H9 (cell line): Measurements from ENCODE around the gene ARHGDIA. TPM values are rescaled to one million over a fixed set of nuclear protein-coding genes. Genes with fewer than 3 reads are reported as not detected.

Experiments used
- DNase-seq: peaks from one replicate; pipeline ENCODE4 v3.0.0-alpha.2; 2017
- H2AFZ ChIP-seq: one replicate; pipeline ENCODE4 v1.6.1; 2013; ENCODE audit warnings: mild to moderate bottlenecking, low read length, control low read depth, moderate library complexity
- H2AK5ac ChIP-seq: 2 replicates; pipeline ENCODE4 v1.6.1; 2013; ENCODE audit warnings: low read length, control low read depth, mixed read lengths; ENCODE audit not compliant: insufficient read length
- H2BK120ac ChIP-seq: one replicate; pipeline ENCODE4 v1.6.1; 2013; ENCODE audit warnings: low read depth, mild to moderate bottlenecking, low read length, control low read depth, inconsistent platforms; ENCODE audit not compliant: poor library complexity, severe bottlenecking
- H2BK12ac ChIP-seq: 2 replicates; pipeline ENCODE4 v1.6.1; 2013; ENCODE audit warnings: low read length, control low read depth, mixed read lengths, low read depth; ENCODE audit not compliant: insufficient read length
- H2BK15ac ChIP-seq: 2 replicates; pipeline ENCODE4 v1.6.1; 2013; ENCODE audit warnings: low read depth, low read length, control low read depth
- H2BK20ac ChIP-seq: one replicate; pipeline ENCODE4 v1.6.1; 2013; ENCODE audit warnings: low read depth, mild to moderate bottlenecking, low read length, control low read depth, inconsistent platforms; ENCODE audit not compliant: poor library complexity, severe bottlenecking
- H2BK5ac ChIP-seq: 2 replicates; pipeline ENCODE4 v1.6.1; 2013; ENCODE audit warnings: low read length, control low read depth, mixed read lengths; ENCODE audit not compliant: insufficient read length
- H3K14ac ChIP-seq: 2 replicates; pipeline ENCODE4 v1.6.1; 2013; ENCODE audit warnings: low read length, control low read depth; ENCODE audit not compliant: insufficient read depth
- H3K18ac ChIP-seq: 2 replicates; pipeline ENCODE4 v1.6.1; 2013; ENCODE audit warnings: low read depth, mild to moderate bottlenecking, mixed read lengths, low read length, control low read depth; ENCODE audit not compliant: insufficient read length
- H3K23ac ChIP-seq: 2 replicates; pipeline ENCODE4 v1.6.1; 2013; ENCODE audit warnings: low read length, control low read depth, mixed read lengths, low read depth; ENCODE audit not compliant: insufficient read length
- H3K23me2 ChIP-seq: 2 replicates; pipeline ENCODE4 v1.6.1; 2013; ENCODE audit warnings: low read depth, mild to moderate bottlenecking, mixed read lengths, low read length, control low read depth; ENCODE audit not compliant: insufficient read length, poor library complexity, severe bottlenecking
- H3K27ac ChIP-seq: 2 replicates; pipeline ENCODE4 v1.5.1; 2013; ENCODE audit warnings: low read length, control low read depth, mixed read lengths, low read depth; ENCODE audit not compliant: insufficient read length
- H3K27me3 ChIP-seq: 2 replicates; pipeline ENCODE4 v1.6.1; 2013; ENCODE audit warnings: low read length, control low read depth, inconsistent platforms; ENCODE audit not compliant: insufficient read depth
- H3K4ac ChIP-seq: 2 replicates; pipeline ENCODE4 v1.6.1; 2013; ENCODE audit warnings: low read depth, mild to moderate bottlenecking, control low read depth, inconsistent platforms, low read length, moderate library complexity
- H3K4me1 ChIP-seq: 2 replicates; pipeline ENCODE4 v1.6.1; 2013; ENCODE audit warnings: low read length, control low read depth, inconsistent platforms; ENCODE audit not compliant: insufficient read depth
- H3K4me2 ChIP-seq: 2 replicates; pipeline ENCODE4 v1.6.1; 2013; ENCODE audit warnings: low read length, control low read depth, mixed read lengths; ENCODE audit not compliant: insufficient read length, insufficient read depth
- H3K56ac ChIP-seq: 2 replicates; pipeline ENCODE4 v1.6.1; 2013; ENCODE audit warnings: low read depth, mild to moderate bottlenecking, mixed read lengths, low read length, control low read depth; ENCODE audit not compliant: insufficient read length
- H3K79me1 ChIP-seq: 2 replicates; pipeline ENCODE4 v1.6.1; 2013; ENCODE audit warnings: low read depth, mild to moderate bottlenecking, moderate library complexity, low read length, control low read depth, inconsistent platforms; ENCODE audit not compliant: insufficient read depth, poor library complexity, severe bottlenecking
- H3K79me2 ChIP-seq: 2 replicates; pipeline ENCODE4 v1.6.1; 2013; ENCODE audit warnings: low read length, control low read depth, inconsistent platforms; ENCODE audit not compliant: insufficient read depth
- H3K9ac ChIP-seq: 2 replicates; pipeline ENCODE4 v1.6.1; 2013; ENCODE audit warnings: low read length, control low read depth, mixed read lengths; ENCODE audit not compliant: insufficient read length; ENCODE audit errors: extremely low read depth
- H3K9me3 ChIP-seq: one replicate; pipeline ENCODE4 v1.6.1; 2013; ENCODE audit warnings: low read depth, low read length, inconsistent platforms; ENCODE audit not compliant: control insufficient read depth
- H3T11ph ChIP-seq: one replicate; pipeline ENCODE4 v1.6.1; 2013; ENCODE audit warnings: mild to moderate bottlenecking, low read length, control low read depth, inconsistent platforms
- H4K20me1 ChIP-seq: one replicate; pipeline ENCODE4 v1.6.1; 2013; ENCODE audit not compliant: control insufficient read depth, insufficient read length, insufficient read depth
- H4K5ac ChIP-seq: 2 replicates; pipeline ENCODE4 v1.6.1; 2013; ENCODE audit warnings: low read depth, mild to moderate bottlenecking, mixed read lengths, low read length, control low read depth; ENCODE audit not compliant: insufficient read length
- H4K8ac ChIP-seq: replicated peaks from 2 replicates; pipeline ENCODE4 v1.6.1; 2013; ENCODE audit warnings: low read length, control low read depth, mixed read lengths, low read depth; ENCODE audit not compliant: insufficient read length
- H4K91ac ChIP-seq: 2 replicates; pipeline ENCODE4 v1.6.1; 2013; ENCODE audit warnings: low read depth, mild to moderate bottlenecking, moderate library complexity, mixed read lengths, low read length, control low read depth; ENCODE audit not compliant: insufficient read length
- H3K27ac Mint-ChIP-seq, 3 experiments: 2 replicates in 2 of 3; 3 replicates in 1 of 3; pipeline ENCODE4 v1.8.0; 2020 to 2021; ENCODE audit warnings: mixed read lengths in 3 of 3, mild to moderate bottlenecking in 1 of 3, moderate library complexity in 1 of 3
- H3K27me3 Mint-ChIP-seq: 2 replicates; pipeline ENCODE4 v1.8.0; 2021; ENCODE audit warnings: low read depth, mild to moderate bottlenecking, moderate library complexity, mixed read lengths
- H3K36me3 Mint-ChIP-seq, 3 experiments: 2 replicates in 2 of 3; 3 replicates in 1 of 3; pipeline ENCODE4 v1.8.0; 2020 to 2021; ENCODE audit warnings: low read depth in 3 of 3, mixed read lengths in 3 of 3; ENCODE audit not compliant: insufficient read depth in 1 of 3
- H3K4me1 Mint-ChIP-seq, 2 experiments: 2 replicates each; pipeline ENCODE4 v1.8.0; 2020; ENCODE audit warnings: mixed read lengths in 2 of 2
- H3K4me3 Mint-ChIP-seq, 2 experiments: 2 replicates in 1 of 2; 3 replicates in 1 of 2; pipeline ENCODE4 v1.8.0; 2020 to 2021; ENCODE audit warnings: mild to moderate bottlenecking in 2 of 2, mixed read lengths in 2 of 2, moderate library complexity in 1 of 2
- H3K9me3 Mint-ChIP-seq, 2 experiments: 2 replicates in 1 of 2; 3 replicates in 1 of 2; pipeline ENCODE4 v1.8.0; 2020; ENCODE audit warnings: mild to moderate bottlenecking in 2 of 2, mixed read lengths in 2 of 2, moderate library complexity in 1 of 2
- WGBS: extraction: QIAGEN DNeasy Blood & Tissue Kit; methylation state at CpG from one replicate; pipeline ENCODE4 v1.1.7; 2013; ENCODE audit warnings: missing lambda C conversion rate, low lambda C conversion rate, mixed read lengths; ENCODE audit not compliant: insufficient read length; ENCODE audit errors: extremely low coverage; 5-methylcytosine and 5-hydroxymethylcytosine counted together
- total RNA-seq: library from RNA; stranded (reverse); gene quantifications from 2 replicates; pipeline ENCODE4 v1.2.1, GENCODE V29; 2021
- TF ChIP-seq, protein P1 (sequence below): fragments of 200-600 bp; sonication (generic); conservative IDR thresholded peaks from 3 replicates; pipeline ENCODE4 v1.8.0; 2021; ENCODE audit warnings: antibody characterized with exemption, mild to moderate bottlenecking

Gene ARHGDIA
- total RNA-seq, 1 experiment from 2014 or later = 247 TPM

DNA sequence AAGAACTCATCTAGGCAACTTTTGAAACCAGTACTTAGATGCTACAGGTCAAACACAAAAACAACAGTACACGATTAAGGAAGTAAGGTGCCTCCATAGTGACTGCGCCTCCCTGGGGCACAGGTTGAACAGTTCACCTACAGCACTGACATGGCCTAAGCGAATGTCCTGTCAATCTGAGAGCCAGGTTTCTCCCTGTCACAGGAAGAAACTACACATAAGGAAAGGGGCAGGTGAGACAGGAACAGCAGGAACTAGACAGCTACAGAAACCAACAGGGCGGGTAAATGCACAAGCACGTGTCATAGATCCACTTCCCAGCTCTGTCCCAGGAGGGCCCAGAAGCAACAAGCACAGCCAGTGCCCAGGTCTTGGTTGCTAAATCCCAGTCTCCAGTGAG is 8.0 kb upstream of the ARHGDIA start:
- H3K79me2 ChIP-seq = no peaks in the 10 kb centered on the region
- no peak overlapping the region for H3T11ph ChIP-seq
- H3K4me1 Mint-ChIP-seq = no peaks in the 10 kb centered on the region
- H3K27ac ChIP-seq = no peak overlapping the region
- no peak overlapping the region for H4K8ac ChIP-seq
- H3K4me3 Mint-ChIP-seq = no peak overlapping the region; a peak in 1 of 5 replicates
- H2AK5ac ChIP-seq = no peak overlapping the region
- TF ChIP-seq, protein P1, sequence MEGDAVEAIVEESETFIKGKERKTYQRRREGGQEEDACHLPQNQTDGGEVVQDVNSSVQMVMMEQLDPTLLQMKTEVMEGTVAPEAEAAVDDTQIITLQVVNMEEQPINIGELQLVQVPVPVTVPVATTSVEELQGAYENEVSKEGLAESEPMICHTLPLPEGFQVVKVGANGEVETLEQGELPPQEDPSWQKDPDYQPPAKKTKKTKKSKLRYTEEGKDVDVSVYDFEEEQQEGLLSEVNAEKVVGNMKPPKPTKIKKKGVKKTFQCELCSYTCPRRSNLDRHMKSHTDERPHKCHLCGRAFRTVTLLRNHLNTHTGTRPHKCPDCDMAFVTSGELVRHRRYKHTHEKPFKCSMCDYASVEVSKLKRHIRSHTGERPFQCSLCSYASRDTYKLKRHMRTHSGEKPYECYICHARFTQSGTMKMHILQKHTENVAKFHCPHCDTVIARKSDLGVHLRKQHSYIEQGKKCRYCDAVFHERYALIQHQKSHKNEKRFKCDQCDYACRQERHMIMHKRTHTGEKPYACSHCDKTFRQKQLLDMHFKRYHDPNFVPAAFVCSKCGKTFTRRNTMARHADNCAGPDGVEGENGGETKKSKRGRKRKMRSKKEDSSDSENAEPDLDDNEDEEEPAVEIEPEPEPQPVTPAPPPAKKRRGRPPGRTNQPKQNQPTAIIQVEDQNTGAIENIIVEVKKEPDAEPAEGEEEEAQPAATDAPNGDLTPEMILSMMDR = no peak
- H3K23ac ChIP-seq = no peak overlapping the region
- no peak overlapping the region for H2BK120ac ChIP-seq
- H4K20me1 ChIP-seq = no peaks in the 10 kb centered on the region
- no peaks in the 10 kb centered on the region for H3K27me3 Mint-ChIP-seq
- no peak for DNase-seq
- no peaks in the 10 kb centered on the region for H3K79me1 ChIP-seq
- no CpG with 5 or more reads among the region's 5 CpGs for WGBS
- H2AFZ ChIP-seq = no peak overlapping the region
- H3K23me2 ChIP-seq = no peaks in the 10 kb centered on the region
- H3K18ac ChIP-seq = no peak overlapping the region
- H4K91ac ChIP-seq = no peak overlapping the region
- H2BK15ac ChIP-seq = no peak overlapping the region
- no peak overlapping the region for H2BK20ac ChIP-seq
- H3K36me3 Mint-ChIP-seq = peaks cover 16 to 53% (median 48%) of the 10 kb centered on the region in 3 experiments
- no peak overlapping the region for H4K5ac ChIP-seq
- H3K9ac ChIP-seq = no peak overlapping the region
- no peak overlapping the region; a peak in 1 of 7 replicates for H3K27ac Mint-ChIP-seq
- no peaks in the 10 kb centered on the region for H3K27me3 ChIP-seq
- no peak overlapping the region for H3K4ac ChIP-seq
- no peak overlapping the region for H3K56ac ChIP-seq
- H3K4me1 ChIP-seq = no peaks in the 10 kb centered on the region
- no peak overlapping the region for H3K14ac ChIP-seq
- no peak overlapping the region for H2BK12ac ChIP-seq
- H2BK5ac ChIP-seq = no peak overlapping the region
- no peak overlapping the region for H3K4me2 ChIP-seq
- H3K9me3 ChIP-seq = no peaks in the 10 kb centered on the region
- no peaks in the 10 kb centered on the region; a peak in 1 of 5 replicates for H3K9me3 Mint-ChIP-seq
